ENCODE measurements around the gene SLCO3A1.

Gene SLCO3A1

DNA sequence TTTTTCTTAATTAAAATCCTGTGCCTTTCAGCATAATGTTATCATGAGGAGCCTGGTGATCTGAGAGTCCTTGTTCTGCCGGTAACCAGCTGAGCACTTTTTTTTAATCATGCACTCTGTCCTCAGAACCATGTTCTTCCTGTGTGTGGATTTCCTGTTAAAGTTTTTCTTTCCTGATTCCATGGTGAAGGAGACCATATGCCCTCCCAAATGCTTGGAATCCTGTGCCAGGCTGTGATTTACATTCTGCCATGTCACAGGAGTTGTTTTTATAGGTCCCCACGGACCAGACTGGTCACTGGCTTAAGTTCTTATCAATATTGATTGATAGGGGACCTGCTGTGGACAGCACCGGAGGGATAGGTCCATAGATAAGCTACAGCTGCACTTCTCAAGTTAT, 257.8 kb downstream of the SLCO3A1 start:
- in situ Hi-C loops (cut with MboI; ENCODE audit: low sequenced_read_pairs, unreplicated experiment) = loop anchor here (25.0 kb wide), 1 partner anchor 176 kb away; no protein-coding TSS in a partner anchor
- TF ChIP-seq, protein P1, sequence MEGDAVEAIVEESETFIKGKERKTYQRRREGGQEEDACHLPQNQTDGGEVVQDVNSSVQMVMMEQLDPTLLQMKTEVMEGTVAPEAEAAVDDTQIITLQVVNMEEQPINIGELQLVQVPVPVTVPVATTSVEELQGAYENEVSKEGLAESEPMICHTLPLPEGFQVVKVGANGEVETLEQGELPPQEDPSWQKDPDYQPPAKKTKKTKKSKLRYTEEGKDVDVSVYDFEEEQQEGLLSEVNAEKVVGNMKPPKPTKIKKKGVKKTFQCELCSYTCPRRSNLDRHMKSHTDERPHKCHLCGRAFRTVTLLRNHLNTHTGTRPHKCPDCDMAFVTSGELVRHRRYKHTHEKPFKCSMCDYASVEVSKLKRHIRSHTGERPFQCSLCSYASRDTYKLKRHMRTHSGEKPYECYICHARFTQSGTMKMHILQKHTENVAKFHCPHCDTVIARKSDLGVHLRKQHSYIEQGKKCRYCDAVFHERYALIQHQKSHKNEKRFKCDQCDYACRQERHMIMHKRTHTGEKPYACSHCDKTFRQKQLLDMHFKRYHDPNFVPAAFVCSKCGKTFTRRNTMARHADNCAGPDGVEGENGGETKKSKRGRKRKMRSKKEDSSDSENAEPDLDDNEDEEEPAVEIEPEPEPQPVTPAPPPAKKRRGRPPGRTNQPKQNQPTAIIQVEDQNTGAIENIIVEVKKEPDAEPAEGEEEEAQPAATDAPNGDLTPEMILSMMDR (IDR thresholded peaks at IDR 0.05; ENCODE audit: borderline replicate concordance, control extremely low read depth, extremely low read depth, insufficient read depth, missing control alignments) = no peak
- DNase-seq (ENCODE audit: low spot score) = no peak

GRCh38 chr15:92111751-92112150, 258.2 kb downstream of the SLCO3A1 start:
- TF ChIP-seq, protein P1 (IDR thresholded peaks at IDR 0.05; ENCODE audit: borderline replicate concordance, control extremely low read depth, extremely low read depth, insufficient read depth, missing control alignments) = no peak
- DNase-seq (ENCODE audit: low spot score) = no peak
- in situ Hi-C loops (cut with MboI; ENCODE audit: low sequenced_read_pairs, unreplicated experiment) = loop anchor here (25.0 kb wide), 1 partner anchor 176 kb away; no protein-coding TSS in a partner anchor

GRCh38 chr15:92112180-92112579, 258.7 kb downstream of the SLCO3A1 start:
- TF ChIP-seq, protein P1 (IDR thresholded peaks at IDR 0.05; ENCODE audit: borderline replicate concordance, control extremely low read depth, extremely low read depth, insufficient read depth, missing control alignments) = no peak
- in situ Hi-C loops (cut with MboI; ENCODE audit: low sequenced_read_pairs, unreplicated experiment) = loop anchor here (25.0 kb wide), 1 partner anchor 175 kb away; no protein-coding TSS in a partner anchor
- DNase-seq (ENCODE audit: low spot score) = no peak

DNA sequence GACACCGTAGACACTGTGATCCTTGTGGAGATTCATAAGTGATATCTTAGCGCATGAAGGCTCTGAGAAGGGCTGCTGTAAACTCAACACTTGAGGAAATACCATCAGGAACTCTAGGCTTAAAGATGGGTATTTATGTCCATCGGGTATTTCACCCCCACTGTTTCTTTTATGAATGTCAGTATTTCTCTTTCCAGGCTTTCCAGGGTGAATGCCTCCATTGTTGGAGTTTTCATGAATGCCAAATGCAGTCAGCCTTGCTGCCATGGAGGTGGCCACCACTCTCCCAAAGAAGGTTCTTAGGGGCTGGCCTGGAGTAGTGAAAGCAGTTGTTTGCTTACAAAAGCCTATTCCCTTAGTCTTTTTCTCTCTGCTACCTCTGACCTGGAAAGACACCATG, 259.2 kb downstream of the SLCO3A1 start:
- in situ Hi-C loops (cut with MboI; ENCODE audit: low sequenced_read_pairs, unreplicated experiment) = loop anchor here (25.0 kb wide), 1 partner anchor 175 kb away; no protein-coding TSS in a partner anchor
- DNase-seq (ENCODE audit: low spot score) = no peak
- TF ChIP-seq, protein P1 (IDR thresholded peaks at IDR 0.05; ENCODE audit: borderline replicate concordance, control extremely low read depth, extremely low read depth, insufficient read depth, missing control alignments) = no peak

DNA sequence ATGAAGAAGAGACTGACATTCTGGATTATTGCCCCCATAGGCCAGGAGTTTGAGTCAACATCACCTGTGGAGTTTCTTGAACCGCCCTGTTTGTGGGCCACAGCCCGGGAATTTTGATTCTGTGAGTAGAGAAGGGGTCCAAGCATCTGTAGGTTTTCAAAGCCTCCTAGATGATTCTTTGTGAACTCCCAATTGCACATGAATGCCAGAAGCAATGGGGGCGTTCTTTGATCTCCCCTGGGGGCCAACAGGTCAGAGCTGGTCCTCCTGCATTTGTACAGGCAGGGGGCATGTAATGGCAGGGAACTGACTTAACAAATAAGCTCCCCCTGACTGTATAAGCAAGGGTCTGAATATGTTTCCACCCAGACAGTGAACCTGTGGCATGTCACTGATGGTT, 260.3 kb downstream of the SLCO3A1 start:
- in situ Hi-C loops (cut with MboI; ENCODE audit: low sequenced_read_pairs, unreplicated experiment) = loop anchor here (25.0 kb wide), 1 partner anchor 173 kb away; no protein-coding TSS in a partner anchor

DNA sequence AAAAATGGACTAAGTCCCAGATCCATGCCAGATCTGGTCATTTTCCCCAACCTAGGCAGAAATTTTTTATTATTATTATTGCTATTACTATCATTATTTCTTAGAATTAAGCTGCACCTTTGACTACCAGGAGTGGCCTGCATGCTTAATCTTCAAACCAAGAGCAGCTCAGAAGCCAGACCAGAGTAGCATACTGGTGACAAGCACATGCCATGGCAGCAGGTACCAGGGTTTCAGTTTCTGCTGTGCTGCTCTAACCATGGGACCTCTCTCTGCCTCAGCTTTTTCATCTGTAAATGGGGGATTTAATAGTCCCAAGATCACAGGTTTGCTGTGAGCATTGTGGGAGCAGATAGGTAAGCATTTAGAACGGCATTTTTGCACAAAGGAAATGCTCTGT, 262.3 kb downstream of the SLCO3A1 start:
- DNase-seq (ENCODE audit: low spot score) = no peak
- TF ChIP-seq, protein P1 (IDR thresholded peaks at IDR 0.05; ENCODE audit: borderline replicate concordance, control extremely low read depth, extremely low read depth, insufficient read depth, missing control alignments) = no peak
- in situ Hi-C loops (cut with MboI; ENCODE audit: low sequenced_read_pairs, unreplicated experiment) = loop anchor here (25.0 kb wide), 1 partner anchor 171 kb away; no protein-coding TSS in a partner anchor

More for the DNA sequence above, 260.3 kb downstream of the SLCO3A1 start:
- TF ChIP-seq, protein P1 (IDR thresholded peaks at IDR 0.05; ENCODE audit: borderline replicate concordance, control extremely low read depth, extremely low read depth, insufficient read depth, missing control alignments) = no peak
- no peak for DNase-seq (ENCODE audit: low spot score)

Data from GM13976 (cell line).